ENCODE results near the gene DNAJB11. TPM values are rescaled to one million over a fixed set of nuclear protein-coding genes. Genes with fewer than 3 reads are reported as not detected.
"Not testable (repeated sequence)": the region's sequence is repeated elsewhere in the genome, so short reads cannot be mapped to it uniquely, and the experiment has no call there.

The DNAJB11 gene
- total RNA-seq, 1 donor from 2014 or later: 60.7 TPM

GRCh38 chr3:186617036-186617946, 46.8 kb downstream of the DNAJB11 start:
- peak; percentile 82 to 84 for DNase-seq (ENCODE audit: low read depth in 2 of 2)

GRCh38 chr3:186618318-186618938, 47.9 kb downstream of the DNAJB11 start:
- DNase-seq (ENCODE audit: low read depth in 2 of 2): no peak

DNA sequence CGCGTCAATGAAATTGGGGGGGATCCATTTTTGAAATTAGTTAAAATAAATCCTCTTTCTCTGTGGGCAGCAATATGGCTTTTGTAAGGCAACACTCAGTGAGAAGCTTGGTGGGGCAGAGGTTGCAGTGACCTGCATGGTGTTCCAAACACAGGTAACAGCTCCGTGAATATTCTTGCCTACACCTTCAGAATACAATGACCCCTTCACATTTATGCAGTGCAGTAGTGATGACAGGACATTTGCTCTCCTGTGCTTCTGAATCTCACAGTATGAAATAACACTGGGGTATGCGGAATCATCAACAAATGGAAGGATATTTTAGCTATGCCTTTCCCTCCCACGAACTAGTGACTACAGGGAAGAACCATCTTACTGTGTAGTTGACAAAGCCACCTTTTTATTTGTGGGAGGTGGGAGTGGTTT, 49.3 kb downstream of the DNAJB11 start:
- no peak for DNase-seq (ENCODE audit: low read depth in 2 of 2)

DNA sequence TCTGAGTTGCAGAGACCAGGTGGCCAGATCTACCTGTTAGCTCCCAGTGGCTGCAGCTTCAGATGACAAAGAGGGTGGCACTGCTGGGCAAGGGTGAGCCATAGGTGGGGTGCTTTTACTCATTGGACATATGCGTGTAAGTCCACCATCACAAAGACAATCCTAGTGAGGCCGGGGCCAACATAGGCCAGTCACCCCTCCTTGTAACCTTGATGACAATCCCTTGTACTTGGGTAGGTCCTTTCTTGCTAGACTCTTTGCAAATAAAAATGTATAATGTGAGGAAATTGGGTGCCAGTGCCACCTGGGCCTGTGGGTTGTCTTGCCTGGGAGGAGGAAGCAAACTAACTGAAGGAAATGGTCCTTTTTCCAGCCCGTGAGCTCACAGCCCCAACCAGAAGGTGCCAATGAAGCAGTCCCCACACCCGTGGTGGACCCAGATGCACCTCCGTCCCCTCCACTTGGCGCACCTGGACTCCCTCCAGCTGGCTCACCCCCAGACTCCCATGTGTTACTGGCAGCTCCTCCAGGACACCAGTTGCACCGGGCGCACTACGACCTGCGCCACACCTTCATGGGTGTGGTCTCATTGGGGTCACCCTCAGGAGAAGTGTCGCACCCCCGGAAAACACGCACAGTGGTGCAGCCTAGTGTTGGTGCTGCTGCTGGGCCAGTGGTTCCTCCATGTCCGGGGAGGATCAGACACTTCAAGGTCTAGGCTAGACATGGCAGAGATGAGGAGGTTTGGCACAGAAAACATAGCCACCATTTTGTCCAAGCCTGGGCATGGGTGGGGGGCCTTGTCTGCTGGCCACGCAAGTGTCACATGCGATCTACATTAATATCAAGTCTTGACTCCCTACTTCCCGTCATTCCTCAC, 49.9 kb downstream of the DNAJB11 start:
- DNase-seq (ENCODE audit: low read depth in 2 of 2): no peak

DNA sequence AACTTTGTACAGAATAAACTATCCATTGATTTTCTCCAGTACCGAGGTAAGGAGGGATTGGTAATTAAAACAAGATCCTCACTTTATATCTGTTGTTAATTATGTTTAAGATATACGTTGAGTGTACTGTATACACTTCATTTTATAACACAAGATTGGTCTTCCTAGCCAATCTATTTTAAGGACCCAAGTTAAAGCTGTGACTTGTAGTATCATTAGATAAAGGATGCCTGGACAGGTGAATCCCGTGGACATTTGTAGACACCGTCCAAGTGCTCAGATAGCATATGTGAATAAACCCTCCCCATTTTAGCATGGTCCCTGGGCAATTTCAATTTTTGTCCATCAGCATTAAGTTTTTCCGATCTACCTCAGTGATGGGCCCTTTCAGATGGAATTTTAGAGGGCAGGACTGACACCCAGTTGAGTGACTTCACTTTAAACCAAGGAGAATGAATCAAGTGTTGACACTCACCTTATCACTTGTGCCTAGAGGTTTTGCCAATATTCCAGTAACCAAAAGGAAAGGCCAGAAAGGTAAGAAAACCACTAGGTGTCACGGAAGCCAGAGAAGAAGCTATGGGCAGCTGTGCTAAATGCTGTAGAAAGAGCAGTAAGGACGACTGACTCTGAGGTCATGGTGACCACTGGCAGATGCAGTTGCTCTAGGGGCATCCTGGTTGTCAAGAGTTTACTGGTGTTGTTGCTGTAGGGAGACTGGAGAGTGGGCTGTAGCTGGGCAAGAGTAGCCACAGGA, 51.6 kb downstream of the DNAJB11 start:
- no peak for DNase-seq (ENCODE audit: low read depth in 2 of 2)

- DNase-seq (ENCODE audit: low read depth in 2 of 2): no peak
Measured at GRCh38 chr3:186622651-186623310, 52.3 kb downstream of the DNAJB11 start.

GRCh38 chr3:186624598-186624997, 54.1 kb downstream of the DNAJB11 start:
- DNase-seq (ENCODE audit: low read depth in 2 of 2): no peak

- no peak for DNase-seq (ENCODE audit: low read depth in 2 of 2)
Measured at GRCh38 chr3:186625600-186626042, 55.1 kb downstream of the DNAJB11 start.

DNA sequence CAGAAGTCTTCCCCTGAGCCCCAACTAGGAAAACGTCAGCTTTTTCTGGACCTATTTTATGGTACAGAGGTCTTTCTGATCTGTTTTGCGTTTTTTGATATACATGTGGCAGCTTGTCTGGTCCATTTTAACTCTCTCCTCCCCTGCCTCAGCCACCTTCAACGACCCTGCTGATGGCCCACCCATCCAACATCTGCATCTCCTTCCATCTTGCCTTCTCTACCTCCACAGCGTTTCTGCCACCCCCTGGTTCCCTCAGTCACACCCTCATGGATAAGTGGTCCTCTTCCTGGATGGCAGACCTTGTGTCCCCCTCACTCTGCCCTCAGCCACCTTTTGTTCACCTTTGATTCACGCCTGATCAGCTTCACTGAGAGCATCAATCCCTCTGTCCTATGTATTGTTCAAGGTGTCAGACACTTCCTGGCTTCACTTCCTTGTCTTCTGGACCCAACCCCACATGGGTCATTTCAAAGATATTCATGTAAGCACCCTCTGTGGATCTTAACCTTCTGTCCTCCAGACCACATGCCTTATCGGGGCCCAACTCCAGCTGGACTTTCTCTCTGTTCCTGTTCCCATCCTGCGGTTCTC, 55.8 kb downstream of the DNAJB11 start:
- no peak for DNase-seq (ENCODE audit: low read depth in 2 of 2)

DNA sequence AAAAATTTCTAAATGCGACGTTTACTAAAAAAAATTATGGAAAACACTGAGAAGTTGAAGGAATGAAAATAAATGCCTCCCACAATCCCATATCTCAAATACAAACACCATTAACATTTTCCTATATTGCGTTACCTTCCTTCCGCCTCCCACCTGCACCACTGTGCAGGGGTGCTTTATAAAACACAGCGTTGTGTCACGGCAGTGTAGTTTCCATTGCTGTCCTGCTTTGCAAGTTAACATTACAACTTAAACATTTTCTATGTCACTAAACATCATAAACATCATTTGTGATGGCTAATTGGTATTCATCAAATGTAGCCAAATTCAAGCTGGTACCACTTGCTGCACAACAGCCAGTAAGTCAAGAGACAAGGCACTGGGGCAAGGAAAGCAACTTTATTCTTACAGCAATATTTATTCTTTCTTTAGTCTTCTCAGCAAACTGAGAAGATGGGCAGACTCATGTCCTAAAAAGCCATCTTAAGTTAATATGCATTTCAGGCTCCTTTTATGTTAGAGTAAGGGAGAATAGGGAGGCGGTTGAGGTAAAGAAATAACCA, 57.4 kb downstream of the DNAJB11 start:
- DNase-seq (ENCODE audit: low read depth in 2 of 2): no peak

- no peak for DNase-seq (ENCODE audit: low read depth in 2 of 2)
Measured at GRCh38 chr3:186628756-186629155, 58.2 kb downstream of the DNAJB11 start.

- no peak for DNase-seq (ENCODE audit: low read depth in 2 of 2)
Measured at GRCh38 chr3:186630950-186631641, 60.6 kb downstream of the DNAJB11 start.

GRCh38 chr3:186633481-186633880, 63.0 kb downstream of the DNAJB11 start:
- DNase-seq (ENCODE audit: low read depth in 2 of 2): no peak

- not testable (repeated sequence) for DNase-seq (ENCODE audit: low read depth in 2 of 2)
Measured at GRCh38 chr3:186634207-186634606, 63.7 kb downstream of the DNAJB11 start.

Other genes with a start within 250 kb of the DNAJB11 start
- 2.0 TPM in 1 of 2 replicates, not detected in the other for gene DGKG, start 208.5 kb upstream of the DNAJB11 start, total RNA-seq
- 0.87 and 1.2 TPM in 2 replicates for gene CRYGS, start 26.3 kb upstream of the DNAJB11 start, total RNA-seq
- 12.9 and 17.3 TPM in 2 replicates for gene TBCCD1, start 3.4 kb upstream of the DNAJB11 start, total RNA-seq
- not detected in 2 replicates for gene AHSG, start 42.3 kb downstream of the DNAJB11 start, total RNA-seq
- not detected in 2 replicates for gene FETUB, start 69.7 kb downstream of the DNAJB11 start, total RNA-seq
- not detected in 2 replicates for gene HRG, start 95.3 kb downstream of the DNAJB11 start, total RNA-seq
- gene KNG1, start 146.6 kb downstream of the DNAJB11 start, total RNA-seq: not detected in 2 replicates
- gene EIF4A2, start 212.9 kb downstream of the DNAJB11 start, total RNA-seq: 379 and 608 TPM in 2 replicates
- gene RFC4, start 235.8 kb downstream of the DNAJB11 start, total RNA-seq: 7.7 and 14.4 TPM in 2 replicates